ENCODE results near the gene TAGLN.

The TAGLN gene

GRCh38 chr11:117230999-117231841 is 32.0 kb downstream of the TAGLN start:
- no peak for DNase-seq (ENCODE audit: low spot score)

GRCh38 chr11:117231842-117232091 is 32.6 kb downstream of the TAGLN start, which contains the start of gene PCSK7:
Gene PCSK7 (minus strand): TSS chr11:117232073. CDS start chr11:117229844, 2,229 bp downstream.
- peak; percentile 73 for DNase-seq (ENCODE audit: low spot score)

GRCh38 chr11:117232092-117232878 is 33.1 kb downstream of the TAGLN start, which contains the start of gene RNF214:
Gene RNF214 (plus strand): TSS chr11:117232671. CDS start chr11:117234273, 1,602 bp downstream.
- DNase-seq (ENCODE audit: low spot score) = peak; percentile 78

- no peak for DNase-seq (ENCODE audit: low spot score)
These were observed 33.8 kb downstream of the TAGLN start for GRCh38 chr11:117232911-117233409.

GRCh38 chr11:117238221-117238620 is 39.1 kb downstream of the TAGLN start:
- DNase-seq (ENCODE audit: low spot score) = no peak

GRCh38 chr11:117239295-117239694 is 40.1 kb downstream of the TAGLN start:
- DNase-seq (ENCODE audit: low spot score) = peak; percentile 94

GRCh38 chr11:117248341-117248740 is 49.2 kb downstream of the TAGLN start:
- DNase-seq (ENCODE audit: low spot score) = no peak

GRCh38 chr11:117249571-117249970 is 50.4 kb downstream of the TAGLN start:
- no peak for DNase-seq (ENCODE audit: low spot score)

- DNase-seq (ENCODE audit: low spot score) = no peak
These were observed 52.3 kb downstream of the TAGLN start for GRCh38 chr11:117251506-117251905.

GRCh38 chr11:117255966-117256365 is 56.8 kb downstream of the TAGLN start:
- DNase-seq (ENCODE audit: low spot score) = no peak

- peak; percentile 31 for DNase-seq (ENCODE audit: low spot score)
These were observed 57.4 kb downstream of the TAGLN start for GRCh38 chr11:117256573-117256972.
